ENCODE data around the gene TECPR2. TPM values are rescaled to one million over a fixed set of nuclear protein-coding genes. Genes with fewer than 3 reads are reported as not detected.
"Not testable (repeated sequence)": the region's sequence is repeated elsewhere in the genome, so short reads cannot be mapped to it uniquely, and the experiment has no call there.

The TECPR2 gene
- total and polyA plus RNA-seq, 2 experiments from 2014 or later = 9.2 to 37.4 TPM

GRCh38 chr14:102541771-102542170, 179.0 kb downstream of the TECPR2 start:
- no peaks in the 10 kb centered on the region for H3K36me3 ChIP-seq
- H3K4me1 ChIP-seq (ENCODE audit: low read depth) = no peaks in the 10 kb centered on the region
- H3K27ac ChIP-seq = no peak overlapping the region
- H3K4me3 ChIP-seq = no peak overlapping the region
- H3K9me3 ChIP-seq (ENCODE audit: low read depth) = no peaks in the 10 kb centered on the region
- DNase-seq (ENCODE audit: low read depth in 1 of 2, low spot score in 1 of 2) = no peak
- TF ChIP-seq CTCF (IDR thresholded peaks at IDR 0.05; ENCODE audit: low read depth, low read length) = no peak
- H3K27me3 ChIP-seq = peaks cover 25% of the 10 kb centered on the region

- no peaks in the 10 kb centered on the region for H3K36me3 ChIP-seq
- DNase-seq (ENCODE audit: low read depth in 1 of 2, low spot score in 1 of 2) = no peak
- no peaks in the 10 kb centered on the region for H3K4me1 ChIP-seq (ENCODE audit: low read depth)
- no peaks in the 10 kb centered on the region for H3K9me3 ChIP-seq (ENCODE audit: low read depth)
- H3K27ac ChIP-seq = no peak overlapping the region
- no peak overlapping the region for H3K4me3 ChIP-seq
- no peak for TF ChIP-seq CTCF (IDR thresholded peaks at IDR 0.05; ENCODE audit: low read depth, low read length)
- H3K27me3 ChIP-seq = peaks cover 25% of the 10 kb centered on the region
Observed at GRCh38 chr14:102544046-102544746, 181.5 kb downstream of the TECPR2 start.

- Histone ChIP-seq H3K36me3 (no peaks in the 10 kb centered on the region), H3K27me3 (peaks cover 25% of the 10 kb centered on the region), H3K9me3 (ENCODE audit: low read depth) (no peaks in the 10 kb centered on the region), H3K27ac (no peak overlapping the region), H3K4me3 (no peak overlapping the region), H3K4me1 (ENCODE audit: low read depth) (no peaks in the 10 kb centered on the region)
- no peak for DNase-seq (ENCODE audit: low read depth in 1 of 2, low spot score in 1 of 2)
- TF ChIP-seq CTCF (IDR thresholded peaks at IDR 0.05; ENCODE audit: low read depth, low read length) = no peak
Observed at GRCh38 chr14:102544747-102545460, 182.2 kb downstream of the TECPR2 start.

GRCh38 chr14:102545461-102546265, 182.9 kb downstream of the TECPR2 start:
- peak in 1 of 2 donors; percentile 83 for DNase-seq (ENCODE audit: low read depth in 1 of 2, low spot score in 1 of 2)
- Histone ChIP-seq H3K9me3 (ENCODE audit: low read depth) (no peaks in the 10 kb centered on the region), H3K4me3 (no peak overlapping the region), H3K27ac (no peak overlapping the region), H3K27me3 (peaks cover 25% of the 10 kb centered on the region), H3K4me1 (ENCODE audit: low read depth) (no peaks in the 10 kb centered on the region), H3K36me3 (no peaks in the 10 kb centered on the region)
- TF ChIP-seq CTCF (IDR thresholded peaks at IDR 0.05; ENCODE audit: low read depth, low read length) = peak; percentile 22

- Histone ChIP-seq H3K27ac (no peak overlapping the region), H3K36me3 (no peaks in the 10 kb centered on the region), H3K27me3 (peaks cover 25% of the 10 kb centered on the region), H3K4me1 (ENCODE audit: low read depth) (no peaks in the 10 kb centered on the region), H3K4me3 (no peak overlapping the region), H3K9me3 (ENCODE audit: low read depth) (no peaks in the 10 kb centered on the region)
- DNase-seq (ENCODE audit: low read depth in 1 of 2, low spot score in 1 of 2) = no peak
- no peak for TF ChIP-seq CTCF (IDR thresholded peaks at IDR 0.05; ENCODE audit: low read depth, low read length)
Observed at GRCh38 chr14:102548616-102549240, 186.0 kb downstream of the TECPR2 start.

GRCh38 chr14:102550927-102551401, 188.2 kb downstream of the TECPR2 start:
- not testable (repeated sequence) for H3K4me3 ChIP-seq; H3K4me1 ChIP-seq (ENCODE audit: low read depth); DNase-seq (ENCODE audit: low read depth in 1 of 2, low spot score in 1 of 2); H3K27ac ChIP-seq; H3K27me3 ChIP-seq; H3K9me3 ChIP-seq (ENCODE audit: low read depth); H3K36me3 ChIP-seq

Data from cardiac muscle cell (in vitro differentiated cells and primary cell).